ENCODE results near the gene ENPP1.

The ENPP1 gene

GRCh38 chr6:131917763-131918649 lies 110.2 kb downstream of the ENPP1 start:
- DNase-seq, result no peak

GRCh38 chr6:131918650-131919355 lies 111.0 kb downstream of the ENPP1 start:
- no peak for DNase-seq

GRCh38 chr6:131920656-131921055 lies 112.8 kb downstream of the ENPP1 start:
- no peak for DNase-seq

- DNase-seq, result peak in 1 of 2 donors; percentile 19
Measured at GRCh38 chr6:131923356-131923755, 115.5 kb downstream of the ENPP1 start.

- no peak for DNase-seq
Measured at GRCh38 chr6:131924881-131925474, 117.2 kb downstream of the ENPP1 start.

GRCh38 chr6:131929264-131929663 lies 121.4 kb downstream of the ENPP1 start:
- DNase-seq, result no peak

GRCh38 chr6:131929976-131930375 lies 122.2 kb downstream of the ENPP1 start:
- DNase-seq, result no peak

- DNase-seq, result no peak
Measured at GRCh38 chr6:131931063-131931750, 123.4 kb downstream of the ENPP1 start.

GRCh38 chr6:131936156-131936555 lies 128.3 kb downstream of the ENPP1 start:
- no peak for DNase-seq

GRCh38 chr6:131937226-131937625 lies 129.4 kb downstream of the ENPP1 start:
- DNase-seq, result no peak

- no peak for DNase-seq
Measured at GRCh38 chr6:131937703-131938631, 130.1 kb downstream of the ENPP1 start.

All from CD4-positive, alpha-beta T cell treated with Interleukin-4 for 1 hour (primary cell).